OCI-LY3 (cell line): ENCODE results near the gene CPED1.

Source experiments
- CTCF ChIP-seq: fragments of 200-600, 300-600 bp; sonication (generic); IDR thresholded peaks from 2 replicates; pipeline ENCODE4 v1.5.1; 2014; ENCODE audit warnings: antibody characterized with exemption, low read length, low read depth
- EZH2phosphoT487 ChIP-seq: fragments of 200-600 bp; shearing (Covaris generic); IDR thresholded peaks from 2 replicates; pipeline ENCODE4 v1.6.1; 2018; ENCODE audit warnings: antibody characterized with exemption, mixed run types, low read depth

- TF ChIP-seq CTCF (no peak), EZH2phosphoT487 (no peak)
Measured at GRCh38 chr7:120995654-120996053, 7.1 kb downstream of the CPED1 start.
